ENCODE results near the gene HSPH1. TPM values are rescaled to one million over a fixed set of nuclear protein-coding genes. Genes with fewer than 3 reads are reported as not detected.
"Not testable (repeated sequence)": the region's sequence is repeated elsewhere in the genome, so short reads cannot be mapped to it uniquely, and the experiment has no call there.

Gene HSPH1
- total RNA-seq, 4 donors from 2014 or later, result 36.5 to 47.0 (median 42.2) TPM

GRCh38 chr13:31102905-31103304 is 58.8 kb downstream of the HSPH1 start:
- Histone ChIP-seq H3K27ac (no peak overlapping the region), H3K9me3 (no peaks in the 10 kb centered on the region), H3K4me1 (no peaks in the 10 kb centered on the region), H3K27me3 (peaks cover 15% of the 10 kb centered on the region), H3K4me3 (no peak overlapping the region), H3K36me3 (no peaks in the 10 kb centered on the region)
- no peak for ATAC-seq
- TF ChIP-seq POLR2A (IDR thresholded peaks at IDR 0.05), result no peak
- TF ChIP-seq POLR2AphosphoS5 (IDR thresholded peaks at IDR 0.05), result no peak
- TF ChIP-seq CTCF (IDR thresholded peaks at IDR 0.05), result no peak
- TF ChIP-seq EP300 (IDR thresholded peaks at IDR 0.05), result no peak
- WGBS, 2 donors (ENCODE audit: low coverage in 1 of 2), result 92 to 100% methylated on average over 3 of the region's 3 CpGs

- no peak for ATAC-seq
- no peak overlapping the region for H3K27ac ChIP-seq
- H3K4me3 ChIP-seq, result no peak overlapping the region
- H3K27me3 ChIP-seq, result peaks cover 26% of the 10 kb centered on the region
- H3K9me3 ChIP-seq, result no peaks in the 10 kb centered on the region
- H3K36me3 ChIP-seq, result no peaks in the 10 kb centered on the region
- no peak for TF ChIP-seq POLR2AphosphoS5 (IDR thresholded peaks at IDR 0.05)
- no peak for TF ChIP-seq EP300 (IDR thresholded peaks at IDR 0.05)
- no peak for TF ChIP-seq CTCF (IDR thresholded peaks at IDR 0.05)
- no peak for TF ChIP-seq POLR2A (IDR thresholded peaks at IDR 0.05)
- no peaks in the 10 kb centered on the region for H3K4me1 ChIP-seq
- 33 to 57% methylated on average over 2 to 4 of the region's 7 CpGs for WGBS, 2 donors (ENCODE audit: low coverage in 1 of 2)
Observed at GRCh38 chr13:31101472-31102170, 60.1 kb downstream of the HSPH1 start.

- peaks cover 28% of the 10 kb centered on the region for H3K27me3 ChIP-seq
- TF ChIP-seq CTCF (IDR thresholded peaks at IDR 0.05) (no peak), EP300 (IDR thresholded peaks at IDR 0.05) (no peak), POLR2A (IDR thresholded peaks at IDR 0.05) (no peak), POLR2AphosphoS5 (IDR thresholded peaks at IDR 0.05) (no peak)
- H3K9me3 ChIP-seq, result no peaks in the 10 kb centered on the region
- H3K4me3 ChIP-seq, result no peak overlapping the region
- no peak overlapping the region for H3K27ac ChIP-seq
- no peaks in the 10 kb centered on the region for H3K4me1 ChIP-seq
- H3K36me3 ChIP-seq, result no peaks in the 10 kb centered on the region
- WGBS, 2 donors (ENCODE audit: low coverage in 1 of 2), result 49 to 53% methylated on average over 6 to 7 of the region's 7 CpGs
- no peak for ATAC-seq
Observed at GRCh38 chr13:31100721-31101120, 61.0 kb downstream of the HSPH1 start.

GRCh38 chr13:31097911-31098434 is 63.7 kb downstream of the HSPH1 start:
- H3K36me3 ChIP-seq, H3K4me1 ChIP-seq, H3K4me3 ChIP-seq, H3K9me3 ChIP-seq, H3K27ac ChIP-seq, ATAC-seq: not testable (repeated sequence)
- WGBS, 2 donors (ENCODE audit: low coverage in 1 of 2), result 54% methylated on average over 3 of the region's 3 CpGs
- peaks cover 28% of the 10 kb centered on the region for H3K27me3 ChIP-seq

- Histone ChIP-seq H3K4me1 (no peaks in the 10 kb centered on the region), H3K4me3 (no peak overlapping the region), H3K36me3 (no peaks in the 10 kb centered on the region), H3K27me3 (peaks cover 28% of the 10 kb centered on the region), H3K9me3 (no peaks in the 10 kb centered on the region), H3K27ac (no peak overlapping the region)
- no peak for ATAC-seq
- 69 to 83% methylated on average over 2 to 6 of the region's 10 CpGs for WGBS, 2 donors (ENCODE audit: low coverage in 1 of 2)
- TF ChIP-seq CTCF (IDR thresholded peaks at IDR 0.05) (no peak), POLR2A (IDR thresholded peaks at IDR 0.05) (no peak), POLR2AphosphoS5 (IDR thresholded peaks at IDR 0.05) (no peak), EP300 (IDR thresholded peaks at IDR 0.05) (no peak)
Observed at GRCh38 chr13:31096654-31097302, 64.9 kb downstream of the HSPH1 start.

All from gastroesophageal sphincter (tissue), 4 donors.